Measurements from ENCODE around the gene RFTN1.
A peak's percentile ranks its signal among the peaks of the same experiment; 100 is the strongest.

RFTN1 gene

GRCh38 chr3:16319307-16319706 is 194.2 kb downstream of the RFTN1 start:
- TF ChIP-seq CTCF (IDR thresholded peaks at IDR 0.05; ENCODE audit: insufficient read depth, missing control alignments), result peak; percentile 19
- FAIRE-seq (no peak), DNase-seq (ENCODE audit: insufficient read length, low spot score) (no peak)

DNA sequence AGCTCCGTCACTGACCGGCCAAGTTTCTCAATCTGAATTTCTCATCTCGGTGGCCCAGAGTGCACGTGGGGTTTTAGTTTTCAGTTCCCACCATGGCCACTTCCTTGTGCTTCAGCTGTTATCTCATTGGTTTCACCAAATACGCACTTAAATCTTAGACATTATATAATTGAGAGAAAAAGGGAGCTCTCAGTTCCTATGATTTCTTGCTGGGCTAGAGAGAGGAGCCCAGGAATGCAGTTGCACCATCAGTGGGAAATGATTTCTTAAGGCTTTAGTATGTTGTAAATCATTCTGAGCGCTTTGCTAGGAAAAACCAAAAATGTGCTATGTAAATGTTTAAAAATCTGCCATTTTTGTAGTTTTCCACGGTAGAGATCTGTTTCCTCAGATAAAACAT is 195.3 kb downstream of the RFTN1 start:
- no peak for TF ChIP-seq CTCF (IDR thresholded peaks at IDR 0.05; ENCODE audit: insufficient read depth, missing control alignments)
- no peak for FAIRE-seq
- DNase-seq (ENCODE audit: insufficient read length, low spot score), result no peak

- FAIRE-seq, result no peak
- no peak for DNase-seq (ENCODE audit: insufficient read length, low spot score)
- TF ChIP-seq CTCF (IDR thresholded peaks at IDR 0.05; ENCODE audit: insufficient read depth, missing control alignments), result no peak
Observed at GRCh38 chr3:16317561-16317945, 195.9 kb downstream of the RFTN1 start.

GRCh38 chr3:16316847-16317560 is 196.5 kb downstream of the RFTN1 start:
- TF ChIP-seq CTCF (IDR thresholded peaks at IDR 0.05; ENCODE audit: insufficient read depth, missing control alignments), result no peak
- DNase-seq (ENCODE audit: insufficient read length, low spot score), result no peak
- no peak for FAIRE-seq

DNA sequence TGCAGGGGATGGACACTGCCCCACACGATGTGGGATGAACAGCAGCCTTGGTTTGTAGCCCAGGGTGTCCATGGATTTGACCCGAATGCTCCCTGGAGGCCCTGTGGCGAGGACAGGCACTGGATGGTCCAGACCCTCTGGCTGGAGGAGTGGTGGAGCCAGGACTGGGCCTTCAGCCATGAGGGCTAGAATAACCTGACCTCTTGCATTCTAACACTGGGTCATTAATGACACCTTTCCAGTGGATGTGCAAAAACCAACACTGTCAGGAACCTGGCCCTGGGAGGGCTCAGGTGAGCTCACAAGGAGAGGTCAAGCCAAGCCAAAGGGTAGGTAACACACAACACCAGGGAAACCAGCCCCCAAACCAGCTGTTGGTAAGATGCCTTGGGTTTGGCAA is 197.1 kb downstream of the RFTN1 start:
- no peak for FAIRE-seq
- no peak for TF ChIP-seq CTCF (IDR thresholded peaks at IDR 0.05; ENCODE audit: insufficient read depth, missing control alignments)

DNA sequence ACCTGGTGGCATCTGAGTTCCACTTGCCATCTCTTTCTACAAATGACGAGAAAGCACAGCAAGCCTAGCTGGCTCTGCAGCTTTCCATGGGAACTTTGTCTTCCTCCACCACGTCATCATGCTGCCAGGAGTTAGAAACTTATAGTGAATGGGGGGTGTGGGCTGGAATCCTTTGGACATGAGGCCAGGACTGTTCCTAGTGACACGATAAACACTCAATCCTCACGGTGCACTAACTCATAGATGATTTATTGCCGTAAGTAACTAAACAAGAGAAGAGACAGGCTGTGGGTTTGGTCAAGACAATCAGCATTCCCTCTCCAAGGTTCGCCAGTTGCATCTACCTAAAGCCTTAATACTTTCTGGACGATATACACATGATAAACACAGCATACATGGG is 197.9 kb downstream of the RFTN1 start:
- no peak for FAIRE-seq
- no peak for TF ChIP-seq CTCF (IDR thresholded peaks at IDR 0.05; ENCODE audit: insufficient read depth, missing control alignments)

More for the DNA sequence above, 197.1 kb downstream of the RFTN1 start:
- no peak for DNase-seq (ENCODE audit: insufficient read length, low spot score)

DNA sequence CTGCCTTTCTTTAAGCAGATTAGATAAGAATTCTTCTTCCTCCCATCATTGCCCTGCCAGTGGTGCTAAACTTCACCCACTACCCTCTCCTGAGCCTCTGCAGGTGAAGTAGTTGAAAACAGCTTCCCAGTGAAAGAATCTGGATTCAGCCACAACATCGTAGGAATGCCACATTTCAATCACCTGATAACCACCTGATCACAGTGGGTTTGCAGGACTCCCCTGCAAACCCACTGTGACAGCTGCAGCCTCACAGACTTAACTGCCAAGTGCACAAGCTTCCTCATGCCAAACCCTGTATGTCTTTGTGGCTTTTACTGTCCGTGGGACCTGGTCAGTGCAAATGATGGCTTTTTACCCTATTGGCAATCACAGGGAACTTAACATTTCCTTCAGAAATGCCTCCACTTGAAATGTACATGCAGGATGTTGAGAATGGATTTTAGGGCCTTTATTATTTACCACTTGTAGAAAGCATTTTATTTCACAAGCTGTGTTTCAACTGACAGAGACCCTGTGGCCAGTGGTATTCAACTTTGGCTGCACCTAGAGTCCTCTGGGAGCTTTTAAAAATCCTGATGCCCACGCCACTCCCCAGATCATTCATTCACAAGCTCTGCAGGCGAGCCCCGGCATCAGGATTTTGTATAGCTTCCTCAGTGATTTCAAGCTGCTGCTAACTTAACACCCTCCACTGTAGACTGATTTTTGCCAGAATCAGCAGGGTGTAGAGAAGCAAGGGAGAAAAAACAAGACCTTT is 199.4 kb downstream of the RFTN1 start:
- TF ChIP-seq CTCF (IDR thresholded peaks at IDR 0.05; ENCODE audit: insufficient read depth, missing control alignments), result no peak
- no peak for DNase-seq (ENCODE audit: insufficient read length, low spot score)
- no peak for FAIRE-seq

More for the DNA sequence above, 197.9 kb downstream of the RFTN1 start:
- DNase-seq (ENCODE audit: insufficient read length, low spot score), result no peak
